ENCODE measurements around the gene VPS41. TPM values are rescaled to one million over a fixed set of nuclear protein-coding genes. Genes with fewer than 3 reads are reported as not detected.

The VPS41 gene
- total RNA-seq, 2 experiments from 2014 or later, result 23.2 to 46.1 TPM

GRCh38 chr7:38702002-38702535 is 206.9 kb downstream of the VPS41 start:
- Histone ChIP-seq H3K4me2 (ENCODE audit: low read length) (no peak overlapping the region), H3K79me2 (ENCODE audit: insufficient read depth, low read depth, low read length) (no peaks in the 10 kb centered on the region), H2AFZ (ENCODE audit: low read length) (no peak overlapping the region), H3K36me3 (ENCODE audit: insufficient read depth, low read length) (no peaks in the 10 kb centered on the region), H3K4me3 (ENCODE audit: low read depth, low read length, poor library complexity, severe bottlenecking) (no peak overlapping the region), H3K9me2 (ENCODE audit: insufficient read depth, low read length) (no peaks in the 10 kb centered on the region), H3K9me3 (ENCODE audit: low read length) (no peaks in the 10 kb centered on the region), H3K4me1 (ENCODE audit: insufficient read depth, low read length, poor library complexity, severe bottlenecking) (no peaks in the 10 kb centered on the region), H3K27ac (ENCODE audit: low read depth, low read length, poor library complexity, severe bottlenecking) (no peak overlapping the region), H4K20me1 (ENCODE audit: insufficient read depth, low read length) (no peaks in the 10 kb centered on the region)
- ChIA-PET POLR2A (interaction anchor here (0.6 to 1.2 kb wide), 2 partner anchors 14 to 137 kb away, joined by 3 to 5 read pairs; no protein-coding TSS in a partner anchor), CTCF (ENCODE audit: unreplicated experiment) (no interaction called here)
- TF ChIP-seq CTCF (conservative IDR thresholded peaks at IDR 0.05; ENCODE audit: low read length) (no peak), EZH2phosphoT487 (IDR thresholded peaks at IDR 0.05; ENCODE audit: borderline replicate concordance, low read depth, low read length) (no peak)
- no TSS peak for BruUV-seq (replicated peaks)
- intact Hi-C loops (cut with micrococcal nuclease; ENCODE audit: unreplicated experiment), result no loop called here
- DNase-seq (ENCODE audit: low spot score), result no peak

DNA sequence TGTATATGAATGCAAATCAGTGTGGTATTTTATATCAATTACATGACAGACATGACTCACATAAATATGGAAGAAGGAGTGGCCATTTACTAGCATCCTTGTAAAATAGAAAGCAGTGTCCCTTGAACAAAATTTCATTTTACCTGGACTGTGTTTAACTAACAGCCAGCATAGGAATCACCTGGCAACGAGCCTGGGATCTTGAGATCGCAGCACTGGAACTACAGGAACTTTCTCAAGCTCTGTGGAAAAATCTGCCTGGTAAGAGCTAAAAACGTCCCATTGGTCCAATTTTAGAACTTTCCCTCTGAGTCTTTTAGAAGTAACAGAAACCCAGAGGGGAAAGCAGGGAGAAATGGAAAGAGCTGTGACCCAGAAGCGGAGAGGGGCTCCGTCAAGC is 208.9 kb downstream of the VPS41 start:
- Histone ChIP-seq H3K36me3 (ENCODE audit: insufficient read depth, low read length) (no peaks in the 10 kb centered on the region), H3K9me3 (ENCODE audit: low read length) (no peaks in the 10 kb centered on the region), H3K4me2 (ENCODE audit: low read length) (no peak overlapping the region), H3K27ac (ENCODE audit: low read depth, low read length, poor library complexity, severe bottlenecking) (no peak overlapping the region), H4K20me1 (ENCODE audit: insufficient read depth, low read length) (no peaks in the 10 kb centered on the region), H2AFZ (ENCODE audit: low read length) (no peak overlapping the region), H3K9me2 (ENCODE audit: insufficient read depth, low read length) (no peaks in the 10 kb centered on the region), H3K4me3 (ENCODE audit: low read depth, low read length, poor library complexity, severe bottlenecking) (no peak overlapping the region), H3K4me1 (ENCODE audit: insufficient read depth, low read length, poor library complexity, severe bottlenecking) (no peaks in the 10 kb centered on the region), H3K79me2 (ENCODE audit: insufficient read depth, low read depth, low read length) (no peaks in the 10 kb centered on the region)
- POLR2A ChIA-PET, result no interaction called here
- intact Hi-C loops (cut with micrococcal nuclease; ENCODE audit: unreplicated experiment), result no loop called here
- CTCF ChIA-PET (ENCODE audit: unreplicated experiment), result no interaction called here
- DNase-seq (ENCODE audit: low spot score), result no peak
- TF ChIP-seq CTCF (conservative IDR thresholded peaks at IDR 0.05; ENCODE audit: low read length) (no peak), EZH2phosphoT487 (IDR thresholded peaks at IDR 0.05; ENCODE audit: borderline replicate concordance, low read depth, low read length) (no peak)
- BruUV-seq (replicated peaks), result no TSS peak

GRCh38 chr7:38699471-38699870 is 209.5 kb downstream of the VPS41 start:
- BruUV-seq (replicated peaks), result no TSS peak
- Histone ChIP-seq H4K20me1 (ENCODE audit: insufficient read depth, low read length) (no peaks in the 10 kb centered on the region), H3K4me2 (ENCODE audit: low read length) (no peak overlapping the region), H2AFZ (ENCODE audit: low read length) (no peak overlapping the region), H3K9me3 (ENCODE audit: low read length) (no peaks in the 10 kb centered on the region), H3K27ac (ENCODE audit: low read depth, low read length, poor library complexity, severe bottlenecking) (no peak overlapping the region), H3K9me2 (ENCODE audit: insufficient read depth, low read length) (no peaks in the 10 kb centered on the region), H3K79me2 (ENCODE audit: insufficient read depth, low read depth, low read length) (no peaks in the 10 kb centered on the region), H3K36me3 (ENCODE audit: insufficient read depth, low read length) (no peaks in the 10 kb centered on the region), H3K4me3 (ENCODE audit: low read depth, low read length, poor library complexity, severe bottlenecking) (no peak overlapping the region), H3K4me1 (ENCODE audit: insufficient read depth, low read length, poor library complexity, severe bottlenecking) (no peaks in the 10 kb centered on the region)
- no peak for DNase-seq (ENCODE audit: low spot score)
- TF ChIP-seq CTCF (conservative IDR thresholded peaks at IDR 0.05; ENCODE audit: low read length) (no peak), EZH2phosphoT487 (IDR thresholded peaks at IDR 0.05; ENCODE audit: borderline replicate concordance, low read depth, low read length) (no peak)
- intact Hi-C loops (cut with micrococcal nuclease; ENCODE audit: unreplicated experiment), result no loop called here
- ChIA-PET CTCF (ENCODE audit: unreplicated experiment) (no interaction called here), POLR2A (no interaction called here)

Data from OCI-LY7 (cell line).